GM23338 (cell line): ENCODE data around the gene ZNF219.

Experiments
- CTCF ChIP-seq, 2 experiments: fragments of 200-600 bp in 1 of 2; sonication (generic) in 1 of 2; conservative IDR thresholded peaks; 2 replicates each; pipeline versions ENCODE4 v1.5.1 to v1.6.1; 2016 to 2017; ENCODE audit warnings: antibody characterized with exemption in 2 of 2, low read depth in 2 of 2, mild to moderate bottlenecking in 2 of 2, moderate library complexity in 1 of 2
- ETS1 ChIP-seq: IDR thresholded peaks from 2 replicates; pipeline ENCODE4 v1.6.1; 2016; ENCODE audit warnings: antibody characterized with exemption
- EZH2 ChIP-seq: fragments of 200-600 bp; sonication (generic); IDR thresholded peaks from one replicate; pipeline ENCODE4 v1.8.0; 2017; ENCODE audit warnings: antibody characterized with exemption, mild to moderate bottlenecking, low read depth; ENCODE audit not compliant: unreplicated experiment
- EZH2phosphoT487 ChIP-seq: fragments of 200-600 bp; sonication (generic); IDR thresholded peaks from one replicate; pipeline ENCODE4 v1.8.1; 2018; ENCODE audit warnings: antibody characterized with exemption; ENCODE audit not compliant: unreplicated experiment
- JUNB ChIP-seq: IDR thresholded peaks from one replicate; pipeline ENCODE4 v1.6.1; 2016; ENCODE audit warnings: antibody characterized with exemption; ENCODE audit not compliant: unreplicated experiment
- POLR2AphosphoS5 ChIP-seq: IDR thresholded peaks from 2 replicates; pipeline ENCODE4 v1.6.1; 2016; ENCODE audit warnings: antibody characterized with exemption, low read depth
- REST ChIP-seq: IDR thresholded peaks from one replicate; pipeline ENCODE4 v1.6.1; 2018; ENCODE audit warnings: antibody characterized with exemption; ENCODE audit not compliant: unreplicated experiment

GRCh38 chr14:21113369-21113768, 14.9 kb upstream of the ZNF219 start:
- TF ChIP-seq CTCF (conservative IDR thresholded peaks at IDR 0.05; ENCODE audit: low read depth in 2 of 2) (no peak), POLR2AphosphoS5 (no peak), EZH2phosphoT487 (no peak), REST (no peak), EZH2 (no peak), JUNB (no peak), ETS1 (no peak)
